ENCODE data around the gene ITGB1.
A peak's percentile ranks its signal among the peaks of the same experiment; 100 is the strongest.

Gene ITGB1

GRCh38 chr10:32957341-32958084 lies 517 bp downstream of the ITGB1 start:
- Histone ChIP-seq H3K79me2 (ENCODE audit: control insufficient read depth, low read length) (peaks cover 82% of the 10 kb centered on the region), H3K36me3 (ENCODE audit: control insufficient read depth, low read length) (peaks cover 62% of the 10 kb centered on the region), H4K20me1 (ENCODE audit: control insufficient read depth, insufficient read depth, low read depth, low read length) (peaks cover 20% of the 10 kb centered on the region), H3F3A (ENCODE audit: control insufficient read depth, insufficient read depth) (peaks cover 40% of the 10 kb centered on the region), H3K27me3 (ENCODE audit: control insufficient read depth, low read length) (no peaks in the 10 kb centered on the region), H3K4me3 (ENCODE audit: low read length) (peak overlapping the region; percentile 98), H3K9me3 (ENCODE audit: control insufficient read depth, insufficient read depth, low read length) (no peaks in the 10 kb centered on the region), H3K4me2 (ENCODE audit: low read length) (peak overlapping the region; percentile 90), H3K9me2 (replicated peaks; ENCODE audit: control insufficient read depth, low read length) (no peaks in the 10 kb centered on the region), H3K4me1 (ENCODE audit: control insufficient read depth, low read length) (peaks cover 74% of the 10 kb centered on the region), H3K27ac (ENCODE audit: low read depth, low read length) (peak overlapping the region; percentile 47)
- no peak for TF ChIP-seq EZH2phosphoT487 (IDR thresholded peaks at IDR 0.05; ENCODE audit: borderline replicate concordance, low read length)
- TF ChIP-seq CTCF (IDR thresholded peaks at IDR 0.05; ENCODE audit: low read depth, low read length, poor library complexity, severe bottlenecking), result no peak

- H3F3A ChIP-seq (ENCODE audit: control insufficient read depth, insufficient read depth), result peaks cover 34% of the 10 kb centered on the region
- H3K4me3 ChIP-seq (ENCODE audit: low read length), result peak overlapping the region; percentile 98
- no peak for TF ChIP-seq CTCF (IDR thresholded peaks at IDR 0.05; ENCODE audit: low read depth, low read length, poor library complexity, severe bottlenecking)
- no peak for TF ChIP-seq EZH2phosphoT487 (IDR thresholded peaks at IDR 0.05; ENCODE audit: borderline replicate concordance, low read length)
- peaks cover 76% of the 10 kb centered on the region for H3K4me1 ChIP-seq (ENCODE audit: control insufficient read depth, low read length)
- H3K27me3 ChIP-seq (ENCODE audit: control insufficient read depth, low read length), result no peaks in the 10 kb centered on the region
- H3K9me3 ChIP-seq (ENCODE audit: control insufficient read depth, insufficient read depth, low read length), result no peaks in the 10 kb centered on the region
- H3K4me2 ChIP-seq (ENCODE audit: low read length), result peak overlapping the region; percentile 90
- peaks cover 68% of the 10 kb centered on the region for H3K36me3 ChIP-seq (ENCODE audit: control insufficient read depth, low read length)
- peak overlapping the region; percentile 47 for H3K27ac ChIP-seq (ENCODE audit: low read depth, low read length)
- H3K79me2 ChIP-seq (ENCODE audit: control insufficient read depth, low read length), result peaks cover 92% of the 10 kb centered on the region
- H4K20me1 ChIP-seq (ENCODE audit: control insufficient read depth, insufficient read depth, low read depth, low read length), result peaks cover 20% of the 10 kb centered on the region
- no peaks in the 10 kb centered on the region for H3K9me2 ChIP-seq (replicated peaks; ENCODE audit: control insufficient read depth, low read length)
Measured at GRCh38 chr10:32956365-32957197, 1.4 kb downstream of the ITGB1 start.

- peak overlapping the region; percentile 90 for H3K4me2 ChIP-seq (ENCODE audit: low read length)
- peaks cover 69% of the 10 kb centered on the region for H3K36me3 ChIP-seq (ENCODE audit: control insufficient read depth, low read length)
- TF ChIP-seq CTCF (IDR thresholded peaks at IDR 0.05; ENCODE audit: low read depth, low read length, poor library complexity, severe bottlenecking) (no peak), EZH2phosphoT487 (IDR thresholded peaks at IDR 0.05; ENCODE audit: borderline replicate concordance, low read length) (no peak)
- H3K4me3 ChIP-seq (ENCODE audit: low read length), result peak overlapping the region; percentile 98
- peaks cover 31% of the 10 kb centered on the region for H3F3A ChIP-seq (ENCODE audit: control insufficient read depth, insufficient read depth)
- no peaks in the 10 kb centered on the region for H3K9me2 ChIP-seq (replicated peaks; ENCODE audit: control insufficient read depth, low read length)
- H3K9me3 ChIP-seq (ENCODE audit: control insufficient read depth, insufficient read depth, low read length), result no peaks in the 10 kb centered on the region
- H3K79me2 ChIP-seq (ENCODE audit: control insufficient read depth, low read length), result peaks cover 96% of the 10 kb centered on the region
- H3K27ac ChIP-seq (ENCODE audit: low read depth, low read length), result peak overlapping the region; percentile 47; the same call in 1 of the 2 replicates
- H4K20me1 ChIP-seq (ENCODE audit: control insufficient read depth, insufficient read depth, low read depth, low read length), result peaks cover 21% of the 10 kb centered on the region
- no peaks in the 10 kb centered on the region for H3K27me3 ChIP-seq (ENCODE audit: control insufficient read depth, low read length)
- H3K4me1 ChIP-seq (ENCODE audit: control insufficient read depth, low read length), result peaks cover 76% of the 10 kb centered on the region
Measured at GRCh38 chr10:32955790-32956189, 2.2 kb downstream of the ITGB1 start.

Measured in DOHH2 (cell line).